Activated T-helper 1 cell treated with anti-CD3 and anti-CD28 coated beads, Interleukin-12 subunit alpha, Interleukin-12 subunit beta, Interleukin-2, Interleukin-4 antibody, amounts not matched to agents 30 ng/mL and 10 ng/mL and 1 ng/mL, durations not matched to agents 14 hours and 24 hours and 36 hours (primary cell): ENCODE results near the gene PRPF8. TPM values are rescaled to one million over a fixed set of nuclear protein-coding genes. Genes with fewer than 3 reads are reported as not detected.

Experiments
- DNase-seq: peaks from one replicate; pipeline ENCODE4 v3.0.0; 2021; ENCODE audit warnings: low spot score
- H3K27ac Mint-ChIP-seq: one replicate; pipeline ENCODE4 v1.8.0; 2021; ENCODE audit warnings: mild to moderate bottlenecking, mixed read lengths
- H3K27me3 Mint-ChIP-seq: one replicate; pipeline ENCODE4 v1.8.0; 2022; ENCODE audit warnings: mild to moderate bottlenecking, moderate library complexity, mixed read lengths; ENCODE audit not compliant: insufficient read depth
- H3K36me3 Mint-ChIP-seq: one replicate; pipeline ENCODE4 v1.8.0; 2021; ENCODE audit warnings: low read depth, mixed read lengths
- H3K4me1 Mint-ChIP-seq: one replicate; pipeline ENCODE4 v1.8.0; 2021; ENCODE audit warnings: low read depth, mixed read lengths
- H3K4me3 Mint-ChIP-seq: one replicate; pipeline ENCODE4 v1.8.0; 2021; ENCODE audit warnings: mild to moderate bottlenecking, moderate library complexity, mixed read lengths
- H3K9me3 Mint-ChIP-seq: one replicate; pipeline ENCODE4 v1.8.0; 2021; ENCODE audit warnings: mixed read lengths
- intact Hi-C: fragments of 100-400 bp; cut with micrococcal nuclease; formaldehyde crosslinking; loops from one replicate; pipeline ENCODE4 v1.15.1; 2024
- total RNA-seq: library from RNA; stranded (reverse); gene quantifications from 2 replicates; pipeline ENCODE4 v1.2.3, GENCODE V29; 2022

PRPF8 gene
- total RNA-seq, 1 donor from 2014 or later: 410 TPM

GRCh38 chr17:1643999-1644492 lies 40.6 kb downstream of the PRPF8 start:
- intact Hi-C loops: no loop called here
- peak overlapping the region; percentile 97 for H3K27ac Mint-ChIP-seq
- no peak for DNase-seq

GRCh38 chr17:1643293-1643998 lies 41.2 kb downstream of the PRPF8 start:
- intact Hi-C loops: no loop called here
- H3K9me3 Mint-ChIP-seq: no peaks in the 10 kb centered on the region
- peak; percentile 32 for DNase-seq
- no peak overlapping the region for H3K27ac Mint-ChIP-seq
- H3K27me3 Mint-ChIP-seq: peaks cover 2% of the 10 kb centered on the region
- H3K4me3 Mint-ChIP-seq: peak overlapping the region; percentile 85
- H3K36me3 Mint-ChIP-seq: peaks cover 7% of the 10 kb centered on the region
- H3K4me1 Mint-ChIP-seq: peaks cover 26% of the 10 kb centered on the region

More at GRCh38 chr17:1643999-1644492, 40.6 kb downstream of the PRPF8 start:
- no peaks in the 10 kb centered on the region for H3K9me3 Mint-ChIP-seq
- peaks cover 2% of the 10 kb centered on the region for H3K27me3 Mint-ChIP-seq
- H3K36me3 Mint-ChIP-seq: peaks cover 7% of the 10 kb centered on the region
- peak overlapping the region; percentile 85 for H3K4me3 Mint-ChIP-seq
- H3K4me1 Mint-ChIP-seq: peaks cover 26% of the 10 kb centered on the region

- Mint-ChIP-seq H3K9me3 (no peaks in the 10 kb centered on the region), H3K27ac (no peak overlapping the region), H3K4me3 (no peak overlapping the region), H3K36me3 (peaks cover 5% of the 10 kb centered on the region), H3K27me3 (no peaks in the 10 kb centered on the region), H3K4me1 (peaks cover 22% of the 10 kb centered on the region)
- no peak for DNase-seq
- intact Hi-C loops: no loop called here
Measured at GRCh38 chr17:1641065-1641403, 43.6 kb downstream of the PRPF8 start.

- DNase-seq: no peak
- intact Hi-C loops: no loop called here
- H3K9me3 Mint-ChIP-seq: no peaks in the 10 kb centered on the region
- peaks cover 3% of the 10 kb centered on the region for H3K36me3 Mint-ChIP-seq
- no peaks in the 10 kb centered on the region for H3K27me3 Mint-ChIP-seq
- no peak overlapping the region for H3K27ac Mint-ChIP-seq
- no peak overlapping the region for H3K4me3 Mint-ChIP-seq
- peaks cover 17% of the 10 kb centered on the region for H3K4me1 Mint-ChIP-seq
Measured at GRCh38 chr17:1640329-1641064, 44.2 kb downstream of the PRPF8 start.

GRCh38 chr17:1639549-1640180 lies 45.0 kb downstream of the PRPF8 start:
- DNase-seq: no peak
- H3K4me3 Mint-ChIP-seq: no peak overlapping the region
- intact Hi-C loops: no loop called here
- peaks cover 3% of the 10 kb centered on the region for H3K36me3 Mint-ChIP-seq
- no peaks in the 10 kb centered on the region for H3K27me3 Mint-ChIP-seq
- H3K9me3 Mint-ChIP-seq: no peaks in the 10 kb centered on the region
- H3K4me1 Mint-ChIP-seq: peaks cover 8% of the 10 kb centered on the region
- no peak overlapping the region for H3K27ac Mint-ChIP-seq

GRCh38 chr17:1638624-1639300 lies 45.9 kb downstream of the PRPF8 start:
- DNase-seq: no peak
- Mint-ChIP-seq H3K9me3 (no peaks in the 10 kb centered on the region), H3K27me3 (no peaks in the 10 kb centered on the region), H3K4me1 (no peaks in the 10 kb centered on the region), H3K36me3 (peaks cover 3% of the 10 kb centered on the region), H3K27ac (no peak overlapping the region), H3K4me3 (no peak overlapping the region)
- intact Hi-C loops: no loop called here

GRCh38 chr17:1638171-1638590 lies 46.5 kb downstream of the PRPF8 start:
- peaks cover 3% of the 10 kb centered on the region for H3K36me3 Mint-ChIP-seq
- intact Hi-C loops: no loop called here
- no peaks in the 10 kb centered on the region for H3K9me3 Mint-ChIP-seq
- H3K27ac Mint-ChIP-seq: no peak overlapping the region
- H3K4me3 Mint-ChIP-seq: no peak overlapping the region
- peaks cover 2% of the 10 kb centered on the region for H3K27me3 Mint-ChIP-seq
- DNase-seq: no peak
- no peaks in the 10 kb centered on the region for H3K4me1 Mint-ChIP-seq

- Mint-ChIP-seq H3K27me3 (peaks cover 6% of the 10 kb centered on the region), H3K4me1 (no peaks in the 10 kb centered on the region), H3K9me3 (no peaks in the 10 kb centered on the region), H3K4me3 (no peak overlapping the region), H3K27ac (no peak overlapping the region), H3K36me3 (peaks cover 3% of the 10 kb centered on the region)
- DNase-seq: no peak
- intact Hi-C loops: no loop called here
Measured at GRCh38 chr17:1636732-1637285, 47.9 kb downstream of the PRPF8 start.

GRCh38 chr17:1635675-1636465 lies 48.8 kb downstream of the PRPF8 start:
- no peak overlapping the region for H3K27ac Mint-ChIP-seq
- peaks cover 3% of the 10 kb centered on the region for H3K36me3 Mint-ChIP-seq
- peaks cover 11% of the 10 kb centered on the region for H3K27me3 Mint-ChIP-seq
- DNase-seq: no peak
- no peak overlapping the region for H3K4me3 Mint-ChIP-seq
- intact Hi-C loops: no loop called here
- no peaks in the 10 kb centered on the region for H3K9me3 Mint-ChIP-seq
- H3K4me1 Mint-ChIP-seq: no peaks in the 10 kb centered on the region

GRCh38 chr17:1634841-1635650 lies 49.6 kb downstream of the PRPF8 start:
- Mint-ChIP-seq H3K4me3 (no peak overlapping the region), H3K36me3 (peaks cover 3% of the 10 kb centered on the region), H3K4me1 (peaks cover 4% of the 10 kb centered on the region), H3K27ac (no peak overlapping the region), H3K27me3 (peaks cover 18% of the 10 kb centered on the region), H3K9me3 (no peaks in the 10 kb centered on the region)
- no peak for DNase-seq
- intact Hi-C loops: loop anchor here (5.0 kb wide), 1 partner anchor 378 kb away; no protein-coding TSS in a partner anchor

- Mint-ChIP-seq H3K9me3 (no peaks in the 10 kb centered on the region), H3K4me3 (peak overlapping the region; percentile 78)
- intact Hi-C loops: loop anchor here (1.0 to 5.0 kb wide), 2 partner anchors 56 to 373 kb away; no protein-coding TSS in a partner anchor
Measured at GRCh38 chr17:1630662-1631061, 54.0 kb downstream of the PRPF8 start.

More at GRCh38 chr17:1630662-1631061, 54.0 kb downstream of the PRPF8 start:
- DNase-seq: no peak
- Mint-ChIP-seq H3K27ac (no peak overlapping the region), H3K36me3 (no peaks in the 10 kb centered on the region), H3K27me3 (peaks cover 37% of the 10 kb centered on the region), H3K4me1 (peaks cover 16% of the 10 kb centered on the region)
